Suppressor macrophage treated with lipopolysaccharide for 4 hours (primary cell): ENCODE results near the gene SQSTM1.

Source experiments
- DNase-seq: peaks from one replicate; pipeline ENCODE4 v3.0.0-alpha.2; 2020

Gene SQSTM1

DNA sequence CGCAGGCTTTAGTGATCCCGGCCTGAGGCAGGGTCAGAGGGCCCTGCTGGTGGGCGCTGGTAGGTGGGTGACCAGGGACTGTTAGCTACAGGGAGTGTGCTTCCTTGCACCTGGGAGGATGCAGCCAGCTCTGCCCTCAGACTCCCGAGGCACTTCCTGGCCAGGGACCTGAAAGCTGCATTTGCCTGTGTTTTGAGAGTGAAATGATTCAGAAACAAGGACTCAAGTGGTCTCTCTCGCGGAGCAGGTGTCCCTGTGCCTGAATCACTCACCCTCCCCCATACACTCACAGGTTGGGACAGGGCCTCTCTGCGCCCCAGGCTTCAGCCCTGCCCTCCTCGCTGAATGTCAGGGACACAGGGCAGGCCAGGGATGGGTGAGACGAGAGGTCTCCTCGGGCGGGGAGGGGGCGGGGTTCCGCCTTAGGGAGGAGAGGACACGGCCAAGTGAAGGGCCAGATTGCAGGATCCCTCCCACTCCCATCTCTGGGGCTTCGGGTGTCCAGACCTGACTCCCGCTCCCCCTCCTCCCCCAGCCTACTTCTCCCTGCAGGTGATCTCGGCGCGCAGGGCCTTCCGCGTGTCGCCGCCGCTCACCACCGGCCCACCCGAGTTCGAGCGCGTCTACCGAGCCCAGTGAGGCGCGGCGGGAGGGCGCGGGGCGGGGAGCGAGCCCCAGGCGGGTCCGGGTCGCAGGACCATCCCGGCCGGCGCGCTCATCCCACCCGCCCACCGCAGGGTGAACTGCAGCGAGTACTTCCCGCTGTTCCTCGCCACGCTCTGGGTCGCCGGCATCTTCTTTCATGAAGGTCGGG lies 25.4 kb upstream of the SQSTM1 start:
- DNase-seq: no peak

DNA sequence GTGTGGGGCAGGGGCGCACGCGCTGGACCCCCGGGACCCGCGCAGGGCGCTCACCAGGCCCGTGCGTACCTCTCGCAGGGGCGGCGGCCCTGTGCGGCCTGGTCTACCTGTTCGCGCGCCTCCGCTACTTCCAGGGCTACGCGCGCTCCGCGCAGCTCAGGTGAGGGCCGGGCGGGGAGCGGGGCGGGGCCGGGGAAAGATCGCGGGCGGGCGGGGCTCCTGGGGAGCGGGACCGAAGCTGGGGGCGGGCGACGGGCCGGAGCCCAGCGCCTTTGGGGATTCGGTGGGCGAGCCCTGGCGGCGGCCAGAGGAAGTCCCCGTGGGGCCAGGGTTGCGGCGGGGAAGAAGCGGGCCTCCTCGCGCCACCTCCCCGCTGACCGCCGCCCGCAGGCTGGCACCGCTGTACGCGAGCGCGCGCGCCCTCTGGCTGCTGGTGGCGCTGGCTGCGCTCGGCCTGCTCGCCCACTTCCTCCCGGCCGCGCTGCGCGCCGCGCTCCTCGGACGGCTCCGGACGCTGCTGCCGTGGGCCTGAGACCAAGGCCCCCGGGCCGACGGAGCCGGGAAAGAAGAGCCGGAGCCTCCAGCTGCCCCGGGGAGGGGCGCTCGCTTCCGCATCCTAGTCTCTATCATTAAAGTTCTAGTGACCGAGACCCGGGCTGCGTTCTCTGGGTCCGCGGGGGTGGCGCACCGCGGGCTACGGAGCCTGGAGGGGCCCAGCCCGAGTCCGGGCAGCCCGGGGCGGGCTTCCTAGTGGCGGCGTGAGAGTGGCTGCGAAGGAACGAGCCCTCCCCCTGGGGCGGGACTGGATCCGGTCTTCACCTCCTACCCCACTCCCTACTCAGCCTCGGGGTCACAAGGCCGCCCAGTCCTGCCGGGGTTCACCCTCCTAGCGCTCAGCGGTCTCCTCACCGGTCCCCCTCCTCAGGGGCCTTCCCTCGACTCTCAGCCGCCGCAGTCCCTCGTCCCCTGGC lies 24.6 kb upstream of the SQSTM1 start:
- peak; percentile 93 for DNase-seq

- no peak for DNase-seq
These were observed 23.7 kb upstream of the SQSTM1 start for GRCh38 chr5:179796877-179797608.

DNA sequence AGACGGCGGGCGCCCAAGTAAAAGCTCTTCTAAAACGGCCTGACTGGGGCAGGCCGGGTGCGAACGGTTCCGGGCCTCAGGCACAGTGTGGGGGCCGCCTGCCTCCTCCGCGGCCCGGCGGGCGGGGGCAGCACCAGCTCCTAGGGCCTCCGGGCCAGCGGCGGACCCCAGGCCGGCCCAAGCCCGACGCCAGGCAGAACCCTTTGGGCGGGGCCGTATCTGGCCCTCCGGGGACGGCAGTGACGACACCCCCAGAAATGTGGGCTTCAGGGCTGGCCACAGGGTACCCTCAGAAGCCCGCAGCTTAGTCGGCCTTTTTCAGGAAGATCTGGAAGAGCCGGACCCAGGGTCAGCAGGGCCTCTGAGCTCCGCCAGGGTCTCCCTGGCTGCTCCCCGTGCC lies 23.0 kb upstream of the SQSTM1 start:
- DNase-seq: no peak

DNA sequence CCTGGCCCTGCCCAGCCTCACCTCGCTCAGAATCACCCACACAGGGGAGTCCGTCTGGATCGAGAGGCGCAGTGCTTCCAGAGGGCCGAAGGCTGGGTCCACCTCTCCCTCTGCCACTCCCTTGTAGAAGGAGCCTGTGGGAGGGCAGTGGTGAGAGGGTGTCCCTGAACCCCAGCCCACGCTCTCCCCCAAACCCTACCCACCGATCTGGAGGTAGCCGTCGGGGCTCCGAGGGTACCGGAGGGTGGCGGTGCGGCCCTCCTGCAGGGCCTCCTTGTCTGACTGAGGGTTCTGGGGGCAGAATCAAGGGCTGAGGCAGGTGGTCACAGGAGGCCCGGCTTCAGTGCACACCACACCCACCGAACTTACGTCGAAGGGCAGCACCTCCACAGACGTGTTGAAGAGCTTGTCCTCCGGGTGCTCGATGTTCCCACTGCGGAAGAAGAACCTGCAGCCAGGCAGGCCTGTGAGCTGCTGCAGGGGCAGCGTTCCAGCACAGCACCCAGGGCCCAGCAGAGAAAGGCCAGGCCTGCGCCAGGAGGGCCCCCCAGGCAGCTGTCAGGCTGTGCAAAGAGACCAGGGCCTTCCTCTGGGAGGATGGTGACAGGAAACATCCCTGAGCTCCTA lies 22.4 kb upstream of the SQSTM1 start:
- no peak for DNase-seq

- DNase-seq: no peak
These were observed 21.7 kb upstream of the SQSTM1 start for GRCh38 chr5:179798771-179799643.

- no peak for DNase-seq
These were observed 21.1 kb upstream of the SQSTM1 start for GRCh38 chr5:179799644-179799973.

DNA sequence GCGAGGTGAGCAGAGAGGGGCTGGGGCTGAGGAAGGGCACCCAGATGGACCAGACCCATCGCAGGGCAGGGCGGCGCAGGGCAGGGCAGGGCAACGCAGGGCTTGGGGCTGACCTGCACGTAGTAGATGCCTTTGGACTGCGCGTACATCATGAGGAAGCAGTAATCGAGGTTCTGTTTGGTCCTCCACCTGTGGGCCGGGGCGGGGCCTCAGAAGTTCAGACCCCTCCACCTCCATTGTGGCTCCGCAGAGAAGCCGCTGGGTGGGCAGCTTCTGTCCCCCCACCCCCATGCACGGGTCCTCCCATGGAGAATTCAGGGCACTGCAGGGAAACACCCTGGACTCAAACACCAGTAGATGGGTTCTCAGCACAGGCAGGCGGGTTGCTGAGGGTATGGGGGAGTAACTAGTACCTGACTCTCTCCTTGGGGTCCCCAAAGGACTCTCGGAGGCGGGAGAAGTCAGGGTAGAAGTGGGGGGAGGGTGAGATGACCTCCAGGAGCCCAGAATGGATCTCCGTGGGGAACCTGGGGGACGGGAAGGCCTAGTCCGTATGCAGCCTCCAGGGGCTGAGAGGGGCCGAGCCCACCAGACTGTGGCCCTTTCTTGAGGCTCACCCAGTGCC lies 20.5 kb upstream of the SQSTM1 start:
- DNase-seq: no peak

GRCh38 chr5:179800696-179801201 lies 20.0 kb upstream of the SQSTM1 start:
- no peak for DNase-seq

- peak; percentile 87 for DNase-seq
These were observed 19.1 kb upstream of the SQSTM1 start for GRCh38 chr5:179801304-179802206.

DNA sequence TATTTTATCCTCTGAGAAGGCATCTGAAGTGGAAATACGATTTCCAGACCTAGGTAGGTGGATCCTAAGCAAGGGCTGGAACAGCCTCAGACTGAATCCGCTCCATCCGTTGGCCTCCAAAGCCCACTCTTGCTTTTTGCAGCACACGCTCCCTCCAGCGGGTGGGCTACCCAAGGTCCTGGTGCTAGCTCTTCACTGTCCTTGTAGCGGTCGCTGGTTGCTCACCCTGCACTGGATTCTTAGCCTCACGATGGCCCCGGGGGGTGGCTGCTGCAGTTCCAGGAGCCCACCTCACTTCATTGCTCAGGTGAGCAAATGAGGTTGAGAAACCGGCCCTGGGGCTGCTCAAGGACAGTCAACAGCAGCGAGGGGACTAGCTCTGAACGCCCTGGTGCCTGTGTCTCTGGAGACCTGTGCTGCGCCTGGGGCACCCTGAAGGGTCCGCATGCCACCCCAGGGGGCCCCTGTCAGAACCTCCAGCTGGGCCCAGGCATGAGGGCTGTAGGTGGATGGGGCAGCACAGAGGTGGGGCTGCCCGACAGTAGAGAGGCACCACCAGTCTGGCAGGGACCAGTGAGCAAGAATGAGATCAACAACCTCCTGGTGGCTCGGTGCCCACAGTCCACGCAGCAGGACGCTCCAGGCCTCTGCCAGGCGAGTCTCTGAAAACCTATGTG lies 18.4 kb upstream of the SQSTM1 start:
- no peak for DNase-seq

GRCh38 chr5:179802950-179803562 lies 17.6 kb upstream of the SQSTM1 start:
- DNase-seq: no peak

GRCh38 chr5:179803651-179804554 lies 16.8 kb upstream of the SQSTM1 start:
- peak; percentile 68 for DNase-seq

GRCh38 chr5:179804555-179804947 lies 16.2 kb upstream of the SQSTM1 start:
- DNase-seq: no peak

DNA sequence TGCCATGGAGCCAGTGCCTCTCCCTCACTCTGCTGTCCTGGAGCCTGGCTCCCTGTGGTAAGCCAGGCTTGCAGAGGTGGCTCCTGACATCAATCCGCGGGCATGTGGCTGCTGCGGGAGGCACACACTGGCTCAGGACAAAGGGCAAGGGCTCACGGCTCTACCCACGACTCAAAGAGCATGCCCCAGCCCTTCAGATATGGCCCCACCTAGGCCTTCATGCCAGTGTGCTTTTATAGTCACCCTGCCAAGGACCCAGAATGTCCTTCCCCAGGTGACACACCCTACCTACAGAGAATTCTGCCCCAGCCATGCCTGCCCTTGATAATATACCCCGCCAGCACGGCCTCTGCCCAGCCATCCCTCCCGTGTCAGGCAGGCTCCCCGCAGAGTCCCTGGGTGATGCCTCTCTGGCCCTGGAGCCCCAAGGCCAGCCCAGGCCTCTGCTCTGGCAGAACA lies 15.6 kb upstream of the SQSTM1 start:
- no peak for DNase-seq

DNA sequence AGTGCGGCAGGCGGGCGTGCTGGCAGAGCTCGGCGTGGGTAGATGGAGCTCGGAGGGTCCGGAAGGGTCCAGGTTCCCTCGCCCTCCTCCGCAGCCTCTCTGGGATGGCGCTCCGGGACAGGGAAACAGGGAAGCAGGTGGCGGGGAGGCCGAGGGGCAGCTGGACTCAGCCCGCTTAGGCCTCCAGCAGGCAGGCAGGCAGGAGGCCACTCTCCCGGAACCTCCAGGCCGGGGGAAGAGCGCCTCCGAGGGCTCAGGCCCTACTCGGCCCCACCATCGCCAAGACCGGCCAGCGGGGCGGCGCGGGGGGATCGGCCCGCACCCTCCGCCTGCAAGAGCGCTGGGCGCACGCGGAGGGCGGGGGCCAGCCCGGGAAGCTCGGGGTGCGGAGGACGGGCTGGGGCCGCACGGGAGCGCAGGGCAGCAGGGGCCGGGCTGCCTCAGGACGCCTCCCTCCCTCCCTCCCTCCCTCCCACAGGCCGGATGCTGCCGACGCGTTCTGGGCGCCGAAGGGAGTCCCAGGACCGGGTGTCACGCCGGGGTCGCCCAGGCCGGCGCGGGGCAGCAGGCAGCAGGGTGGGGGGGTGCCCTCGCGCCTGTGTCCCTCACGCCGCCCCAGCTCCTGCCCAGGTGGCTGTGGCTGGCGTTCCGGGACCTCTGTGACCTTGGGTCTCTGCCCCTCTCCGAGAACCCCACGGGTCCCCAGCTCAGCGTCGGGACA lies 15.0 kb upstream of the SQSTM1 start:
- DNase-seq: peak; percentile 51
